GM19468 (cell line): ENCODE measurements around the gene SYCN.
"Not testable (repeated sequence)": the region's sequence is repeated elsewhere in the genome, so short reads cannot be mapped to it uniquely, and the experiment has no call there.

Experiments
- ATAC-seq: cut with Tn5 transposase; IDR thresholded peaks from one replicate; pipeline ENCODE4 v1.9.1; 2021; ENCODE audit warnings: mild to moderate bottlenecking, moderate library complexity, moderate number of reproducible peaks; ENCODE audit not compliant: unreplicated experiment; ENCODE audit errors: extremely low read depth

SYCN gene, protein sequence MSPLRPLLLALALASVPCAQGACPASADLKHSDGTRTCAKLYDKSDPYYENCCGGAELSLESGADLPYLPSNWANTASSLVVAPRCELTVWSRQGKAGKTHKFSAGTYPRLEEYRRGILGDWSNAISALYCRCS

DNA sequence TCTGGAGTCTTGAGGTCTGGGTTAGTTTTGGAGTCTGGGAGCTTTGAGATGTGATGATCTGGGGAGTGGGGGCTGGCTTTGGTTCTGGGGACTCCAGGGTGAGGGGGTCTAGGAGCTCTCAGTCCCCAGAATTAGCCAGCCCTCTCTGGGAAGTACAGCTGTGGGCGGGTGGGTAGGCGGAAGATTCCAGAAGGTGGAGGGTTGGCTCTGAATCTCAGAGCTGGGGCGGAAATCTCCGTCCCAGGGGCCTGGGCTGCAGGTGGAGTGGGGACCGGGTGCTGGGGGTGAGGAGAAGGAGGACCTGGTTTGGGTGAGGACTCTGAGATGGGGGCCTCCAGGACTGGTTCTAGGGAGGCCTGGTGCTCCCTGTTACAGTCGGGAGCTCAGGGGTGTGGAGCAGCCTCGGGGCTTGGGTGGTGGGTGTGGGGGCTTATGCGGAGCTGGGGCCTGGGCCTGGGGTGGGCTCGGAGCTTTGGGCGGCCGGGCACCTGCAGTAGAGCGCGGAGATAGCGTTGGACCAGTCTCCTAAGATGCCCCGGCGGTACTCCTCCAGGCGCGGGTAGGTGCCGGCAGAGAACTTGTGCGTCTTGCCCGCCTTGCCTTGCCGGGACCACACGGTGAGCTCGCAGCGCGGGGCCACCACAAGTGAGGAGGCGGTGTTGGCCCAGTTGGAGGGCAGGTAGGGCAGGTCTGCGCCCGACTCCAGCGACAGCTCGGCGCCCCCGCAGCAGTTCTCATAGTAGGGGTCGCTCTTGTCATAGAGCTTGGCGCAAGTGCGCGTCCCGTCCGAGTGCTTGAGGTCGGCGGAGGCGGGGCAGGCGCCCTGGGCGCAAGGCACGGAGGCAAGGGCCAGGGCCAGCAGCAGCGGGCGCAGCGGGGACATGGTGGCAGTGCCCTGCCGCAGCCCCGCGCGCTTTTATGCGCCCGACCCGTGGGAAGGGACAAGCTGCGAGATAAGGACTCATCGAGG lies at the start of gene SYCN:
TSS of gene SYCN (minus strand) at position 892 of the 970 bp plus-strand sequence. CDS start at position 883, 9 bp downstream.
- no peak for ATAC-seq

GRCh38 chr19:39253374-39254149 lies 49.5 kb upstream of the SYCN start:
- no peak for ATAC-seq

GRCh38 chr19:39252458-39252857 lies 48.4 kb upstream of the SYCN start:
- ATAC-seq: no peak

DNA sequence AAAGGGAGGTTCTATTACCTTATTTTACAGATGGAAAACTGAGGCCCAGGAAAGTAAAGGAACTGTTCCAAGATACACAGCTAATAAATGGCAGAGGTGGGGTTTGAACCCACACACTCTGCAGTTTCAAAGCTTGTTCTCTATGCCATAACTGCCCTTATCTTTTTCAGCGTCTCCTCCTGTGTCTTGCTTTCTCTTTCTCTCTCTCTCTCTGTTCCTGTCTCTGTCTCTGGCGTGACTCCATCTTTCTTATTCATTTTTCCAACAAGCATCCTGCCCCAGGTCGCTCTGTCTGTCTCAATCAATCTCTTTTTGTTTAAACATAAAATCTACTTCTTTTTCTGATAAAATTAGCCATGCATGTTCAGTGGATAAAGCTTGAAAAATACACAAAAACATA lies 47.8 kb upstream of the SYCN start:
- ATAC-seq: no peak

- ATAC-seq: no peak
Observed at GRCh38 chr19:39251081-39251480, 47.0 kb upstream of the SYCN start.

DNA sequence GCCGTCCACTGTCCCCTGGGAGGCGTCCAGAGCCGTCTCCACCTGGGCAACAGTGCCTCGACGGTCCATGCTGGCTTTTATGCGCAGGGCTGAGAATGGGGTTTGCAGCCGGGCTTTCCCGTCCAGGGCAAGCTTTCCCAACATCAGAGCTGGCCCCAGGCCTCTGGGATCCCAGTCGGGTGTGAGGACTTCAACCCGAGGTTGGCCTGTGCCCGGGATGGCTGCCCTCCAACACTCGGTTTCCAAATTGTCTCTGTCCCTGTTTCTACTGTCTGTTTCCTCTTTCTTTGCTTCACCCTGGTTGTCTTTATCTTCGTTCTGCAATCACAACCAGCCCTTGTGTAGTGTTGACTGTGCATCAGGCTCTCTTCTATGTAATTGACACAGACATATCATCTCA lies 44.7 kb upstream of the SYCN start, which contains the start of gene IFNL4:
TSS of gene IFNL4 (minus strand) at position 51 of the 400 bp plus-strand sequence.
- ATAC-seq: no peak

GRCh38 chr19:39247701-39248664 lies 43.9 kb upstream of the SYCN start:
- ATAC-seq: no peak

- no peak for ATAC-seq
Observed at GRCh38 chr19:39246951-39247669, 43.0 kb upstream of the SYCN start.

DNA sequence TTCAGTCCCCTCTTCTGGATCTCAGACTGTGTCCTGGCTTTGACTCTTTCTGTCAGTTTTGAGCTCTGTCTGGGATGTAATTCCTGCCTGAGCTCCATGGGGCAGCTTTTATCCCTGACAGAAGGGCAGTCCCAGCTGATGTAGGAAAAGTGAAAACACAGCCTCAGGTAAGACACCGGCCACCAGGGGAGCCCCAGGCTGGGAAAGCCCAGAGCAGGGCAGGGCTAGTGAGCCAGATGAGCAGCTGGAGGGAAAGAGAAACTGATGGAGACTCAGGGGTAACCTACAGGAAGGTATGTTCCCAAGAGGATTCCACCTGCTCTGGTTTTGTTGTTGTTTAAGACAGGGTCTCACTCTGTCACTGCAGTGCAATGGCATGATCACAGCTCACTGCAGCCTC lies 41.1 kb upstream of the SYCN start:
- ATAC-seq: not testable (repeated sequence)

GRCh38 chr19:39244410-39245100 lies 40.5 kb upstream of the SYCN start, which contains the start of gene IFNL3:
Gene IFNL3 (minus strand): TSS chr19:39245006. CDS start chr19:39244967, 39 bp downstream.
- not testable (repeated sequence) for ATAC-seq

DNA sequence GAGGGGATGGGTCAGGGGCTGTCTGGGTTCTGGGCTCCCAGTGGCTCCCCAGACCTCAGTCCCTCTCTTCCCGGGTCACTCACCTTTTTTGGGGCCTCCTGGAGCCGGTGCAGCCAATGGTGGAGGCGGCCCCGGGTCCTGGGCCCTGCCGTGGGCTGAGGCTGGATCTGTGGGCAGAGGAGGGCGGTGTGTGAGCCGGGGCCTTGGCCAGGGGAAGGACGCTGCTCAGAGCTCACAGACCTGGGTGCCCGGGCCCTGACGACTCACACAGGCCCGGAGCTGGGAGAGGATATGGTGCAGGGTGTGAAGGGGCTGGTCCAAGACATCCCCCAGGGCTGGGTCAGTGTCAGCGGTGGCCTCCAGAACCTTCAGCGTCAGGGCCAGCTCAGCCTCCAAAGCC lies 39.7 kb upstream of the SYCN start:
- not testable (repeated sequence) for ATAC-seq

DNA sequence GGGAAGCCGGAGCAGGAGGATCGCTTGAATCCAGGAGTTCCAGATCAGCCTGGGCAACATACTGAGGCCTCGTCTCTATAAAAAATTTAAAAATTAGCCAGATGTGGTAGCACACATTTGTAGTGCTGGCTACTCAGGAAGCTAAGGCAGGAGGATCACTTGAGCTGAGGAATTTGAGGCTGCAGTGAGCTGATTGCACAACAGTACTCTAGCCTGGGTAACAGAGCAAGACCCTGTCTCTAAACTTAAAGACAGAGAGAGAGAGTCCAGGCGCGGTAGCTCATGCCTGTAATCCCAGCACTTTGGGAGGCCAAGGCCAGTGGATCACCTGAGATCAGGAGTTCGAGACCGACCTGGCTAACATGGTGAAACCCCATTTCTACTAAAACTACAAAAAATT lies 36.4 kb upstream of the SYCN start:
- ATAC-seq: no peak

DNA sequence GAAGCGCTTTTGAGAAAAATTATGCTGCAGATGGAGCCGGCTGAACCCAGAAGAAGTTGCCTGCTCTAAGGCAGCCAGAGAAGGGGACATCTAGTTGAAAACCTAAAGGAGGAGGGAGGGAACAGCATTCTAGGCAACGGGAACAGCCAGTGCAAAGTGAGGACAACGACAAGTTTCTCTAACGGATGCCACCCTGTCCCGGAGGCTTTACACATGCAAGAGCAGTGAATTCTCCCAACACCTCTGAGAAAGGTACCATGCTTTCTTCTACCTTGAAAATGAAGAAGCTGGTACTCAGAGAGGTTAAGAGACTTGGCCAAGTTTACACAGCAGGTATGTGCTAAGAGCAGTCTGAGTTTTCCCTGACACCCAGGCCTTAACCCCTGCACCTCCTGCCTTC lies 34.9 kb upstream of the SYCN start:
- no peak for ATAC-seq

DNA sequence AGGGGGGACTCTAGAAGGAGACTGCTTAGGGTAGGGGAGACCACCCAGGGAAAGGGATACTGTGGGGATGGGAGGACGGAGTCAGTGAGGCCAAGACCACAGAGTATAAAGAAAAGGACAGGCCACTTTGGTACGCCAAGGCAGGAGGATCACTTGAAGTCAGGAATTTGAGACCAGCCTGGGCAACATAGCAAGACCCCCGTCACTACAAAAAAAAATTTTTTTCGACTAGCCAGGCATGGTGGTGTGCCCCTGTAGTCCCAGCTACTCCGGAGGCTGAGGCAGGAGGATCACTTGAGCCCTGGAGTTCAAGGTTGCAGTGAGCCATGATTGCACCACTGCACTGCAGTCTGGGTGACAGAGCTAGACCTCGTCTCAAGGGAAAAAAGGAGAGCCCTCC lies 34.1 kb upstream of the SYCN start:
- ATAC-seq: no peak

GRCh38 chr19:39237200-39238184 lies 33.4 kb upstream of the SYCN start:
- peak; percentile 58 for ATAC-seq

GRCh38 chr19:39236527-39236926 lies 32.5 kb upstream of the SYCN start:
- ATAC-seq: no peak

- ATAC-seq: no peak
Observed at GRCh38 chr19:39232708-39233107, 28.6 kb upstream of the SYCN start.
